Uterus (tissue), 2 donors: ENCODE data around the gene FCRLB.

Source experiments
- POLR2A ChIP-seq, 2 donors: fragments of 450-650 bp; IDR thresholded peaks; one replicate each; pipeline ENCODE4 v1.6.1; 2016; ENCODE audit warnings: antibody characterized with exemption in 2 of 2, mild to moderate bottlenecking in 1 of 2, moderate library complexity in 1 of 2
- TF ChIP-seq, protein P1 (sequence below), 4 experiments: fragments of 200-600 bp in 2 of 4; fragments of 450-650 bp in 2 of 4; sonication (generic) in 2 of 4; IDR thresholded peaks; one replicate each; pipeline ENCODE4 v1.5.1; 2016 to 2019; ENCODE audit warnings: antibody characterized with exemption in 4 of 4, mild to moderate bottlenecking in 2 of 4, moderate library complexity in 1 of 4

GRCh38 chr1:161773791-161774190, 52.4 kb downstream of the FCRLB start:
- TF ChIP-seq POLR2A (IDR thresholded peaks at IDR 0.05) = no peak
- TF ChIP-seq, protein P1, sequence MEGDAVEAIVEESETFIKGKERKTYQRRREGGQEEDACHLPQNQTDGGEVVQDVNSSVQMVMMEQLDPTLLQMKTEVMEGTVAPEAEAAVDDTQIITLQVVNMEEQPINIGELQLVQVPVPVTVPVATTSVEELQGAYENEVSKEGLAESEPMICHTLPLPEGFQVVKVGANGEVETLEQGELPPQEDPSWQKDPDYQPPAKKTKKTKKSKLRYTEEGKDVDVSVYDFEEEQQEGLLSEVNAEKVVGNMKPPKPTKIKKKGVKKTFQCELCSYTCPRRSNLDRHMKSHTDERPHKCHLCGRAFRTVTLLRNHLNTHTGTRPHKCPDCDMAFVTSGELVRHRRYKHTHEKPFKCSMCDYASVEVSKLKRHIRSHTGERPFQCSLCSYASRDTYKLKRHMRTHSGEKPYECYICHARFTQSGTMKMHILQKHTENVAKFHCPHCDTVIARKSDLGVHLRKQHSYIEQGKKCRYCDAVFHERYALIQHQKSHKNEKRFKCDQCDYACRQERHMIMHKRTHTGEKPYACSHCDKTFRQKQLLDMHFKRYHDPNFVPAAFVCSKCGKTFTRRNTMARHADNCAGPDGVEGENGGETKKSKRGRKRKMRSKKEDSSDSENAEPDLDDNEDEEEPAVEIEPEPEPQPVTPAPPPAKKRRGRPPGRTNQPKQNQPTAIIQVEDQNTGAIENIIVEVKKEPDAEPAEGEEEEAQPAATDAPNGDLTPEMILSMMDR (IDR thresholded peaks at IDR 0.05) = no peak
